DMS114 treated with DMSO at 0.1 percent for 48 hours (cell line): ENCODE measurements around the gene LIAS.
A peak's percentile ranks its signal among the peaks of the same experiment; 100 is the strongest.
"Not testable (repeated sequence)": the region's sequence is repeated elsewhere in the genome, so short reads cannot be mapped to it uniquely, and the experiment has no call there.

ENCODE experiments used
- DNase-seq: peaks from one replicate; lab custom pipeline; 2025; ENCODE audit not compliant: unreplicated experiment; lab: John Stamatoyannopoulos, UW

LIAS gene

GRCh38 chr4:39452860-39453587 lies 5.8 kb upstream of the LIAS start:
- DNase-seq: no peak

DNA sequence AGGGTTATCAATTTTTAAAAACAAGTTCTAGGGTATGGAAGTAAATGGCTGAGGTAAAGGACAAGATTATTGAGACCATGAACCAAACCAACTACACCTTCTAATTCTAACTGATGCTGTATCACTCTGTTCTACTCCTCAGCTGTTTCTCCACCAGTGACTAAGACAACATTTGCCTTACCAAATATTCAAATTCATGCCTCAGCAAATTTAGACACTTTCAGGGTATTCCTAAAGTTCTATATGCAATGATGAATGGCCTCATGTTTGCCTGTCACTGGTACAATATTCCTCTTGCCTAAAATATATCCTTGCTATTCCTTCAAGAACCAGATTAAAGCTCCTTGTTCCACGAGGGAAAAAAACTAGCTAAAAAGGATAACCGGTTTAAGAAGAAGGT lies 5.1 kb upstream of the LIAS start:
- no peak for DNase-seq

DNA sequence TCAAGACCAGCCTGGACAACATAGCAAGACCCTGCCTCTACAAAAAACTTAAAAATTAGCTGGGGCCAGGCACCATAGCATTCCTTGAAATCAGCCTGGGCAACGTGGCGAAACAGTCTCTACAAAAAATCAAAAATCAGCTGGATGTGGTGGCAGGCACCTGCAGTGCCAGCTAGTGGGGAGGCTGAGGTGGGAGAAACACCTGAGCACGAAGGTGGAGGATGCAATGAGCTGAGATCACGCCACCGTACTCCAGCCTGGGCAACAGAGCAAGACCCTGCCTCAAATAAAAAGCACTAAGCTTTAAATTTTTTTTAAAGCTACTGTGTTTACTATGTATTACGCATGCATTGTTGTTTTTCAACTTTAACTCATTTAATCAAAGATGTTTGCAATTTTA lies 3.4 kb upstream of the LIAS start:
- DNase-seq: no peak

DNA sequence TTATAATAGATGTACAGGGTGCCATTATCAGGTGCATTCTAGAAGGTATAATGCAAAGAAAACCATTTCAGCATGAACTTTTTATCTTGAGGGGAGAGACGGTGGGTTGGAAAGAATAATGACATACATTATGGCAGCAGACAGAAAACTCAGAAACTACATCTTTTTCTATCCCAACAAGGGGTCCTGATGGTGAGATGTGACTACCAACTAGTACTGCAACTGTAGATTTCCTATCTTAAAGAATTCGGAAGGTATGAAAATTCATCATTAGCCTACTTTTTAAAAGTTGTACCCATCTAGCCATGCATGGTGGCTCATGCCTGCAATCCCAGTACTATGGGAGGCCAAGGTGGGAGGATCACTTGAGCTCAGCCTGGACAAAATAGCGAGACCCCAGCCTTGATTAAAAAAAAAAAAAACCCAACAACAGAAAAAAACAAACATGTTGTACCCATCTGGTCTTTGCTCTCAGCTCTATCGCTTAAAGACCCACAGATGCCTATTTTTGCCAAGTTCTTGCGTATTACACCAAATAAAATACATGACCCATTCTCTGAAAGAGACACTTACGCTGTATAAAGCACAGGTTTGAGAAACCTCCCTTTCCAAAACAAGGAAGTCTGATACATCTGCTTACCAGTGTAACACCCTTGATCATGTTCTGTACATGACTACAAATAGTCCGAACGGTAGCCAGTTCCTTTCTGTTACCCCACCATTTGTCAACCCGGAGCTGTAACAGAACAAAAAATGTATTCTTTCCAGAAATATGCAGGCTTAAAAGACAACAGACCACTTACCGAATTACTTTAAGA lies 1.7 kb upstream of the LIAS start:
- DNase-seq: no peak

GRCh38 chr4:39458161-39458504 lies 723 bp upstream of the LIAS start:
- DNase-seq: not testable (repeated sequence)

DNA sequence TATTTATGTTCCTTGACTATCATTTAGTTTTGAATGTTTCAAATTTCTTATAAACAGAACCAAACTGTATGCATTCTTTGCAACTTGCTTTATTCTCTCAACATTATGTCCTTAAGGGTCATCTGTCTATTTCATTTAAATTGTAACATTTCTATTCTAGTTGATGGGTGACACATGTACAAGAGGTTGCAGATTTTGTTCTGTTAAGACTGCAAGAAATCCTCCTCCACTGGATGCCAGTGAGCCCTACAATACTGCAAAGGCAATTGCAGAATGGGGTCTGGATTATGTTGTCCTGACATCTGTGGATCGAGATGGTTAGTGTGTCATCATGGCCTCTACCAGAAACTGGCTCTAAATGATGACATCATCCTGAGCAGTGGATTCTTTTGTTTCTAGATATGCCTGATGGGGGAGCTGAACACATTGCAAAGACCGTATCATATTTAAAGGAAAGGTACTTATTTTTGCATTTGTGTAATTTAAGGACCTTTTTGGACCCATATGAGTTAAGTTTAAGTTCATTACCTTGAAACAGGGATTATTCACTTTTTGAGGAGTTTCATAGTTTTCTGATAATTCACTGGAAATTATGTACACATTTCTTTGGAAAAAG lies 6.1 kb downstream of the LIAS start:
- DNase-seq: peak; percentile 24

DNA sequence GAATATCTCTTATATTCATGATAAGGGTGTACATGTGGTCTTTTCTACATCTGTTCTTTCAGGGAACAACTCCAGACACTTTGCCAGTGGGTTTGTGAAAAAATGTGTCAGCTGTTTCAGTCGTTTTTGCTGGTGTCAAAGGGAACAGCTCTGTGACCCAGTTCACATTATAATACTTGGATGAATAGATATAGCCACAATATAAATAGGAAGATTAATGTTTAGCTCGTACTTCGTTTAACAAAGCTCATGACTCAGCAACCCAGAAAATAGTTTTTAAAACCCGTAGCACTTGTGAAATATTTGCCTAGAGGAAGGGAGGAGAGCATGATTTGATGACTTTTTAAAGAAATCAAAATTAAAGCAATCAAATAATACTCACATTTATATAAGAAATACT lies 7.9 kb downstream of the LIAS start:
- DNase-seq: no peak

DNA sequence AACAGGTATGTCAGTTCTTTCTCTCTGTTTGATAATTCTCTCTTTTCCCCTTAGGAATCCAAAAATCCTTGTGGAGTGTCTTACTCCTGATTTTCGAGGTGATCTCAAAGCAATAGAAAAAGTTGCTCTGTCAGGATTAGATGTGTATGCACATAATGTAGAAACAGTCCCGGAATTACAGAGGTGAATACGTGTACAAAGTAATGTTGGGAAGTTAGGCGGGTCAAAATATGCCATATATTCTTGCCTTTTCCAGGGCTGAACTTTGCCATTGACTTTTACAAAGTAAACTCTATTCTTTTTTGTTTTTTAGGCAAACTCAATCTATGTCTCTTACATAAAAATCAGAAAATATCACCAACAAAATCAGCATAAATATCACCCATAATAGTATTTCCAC lies 8.6 kb downstream of the LIAS start:
- DNase-seq: no peak

DNA sequence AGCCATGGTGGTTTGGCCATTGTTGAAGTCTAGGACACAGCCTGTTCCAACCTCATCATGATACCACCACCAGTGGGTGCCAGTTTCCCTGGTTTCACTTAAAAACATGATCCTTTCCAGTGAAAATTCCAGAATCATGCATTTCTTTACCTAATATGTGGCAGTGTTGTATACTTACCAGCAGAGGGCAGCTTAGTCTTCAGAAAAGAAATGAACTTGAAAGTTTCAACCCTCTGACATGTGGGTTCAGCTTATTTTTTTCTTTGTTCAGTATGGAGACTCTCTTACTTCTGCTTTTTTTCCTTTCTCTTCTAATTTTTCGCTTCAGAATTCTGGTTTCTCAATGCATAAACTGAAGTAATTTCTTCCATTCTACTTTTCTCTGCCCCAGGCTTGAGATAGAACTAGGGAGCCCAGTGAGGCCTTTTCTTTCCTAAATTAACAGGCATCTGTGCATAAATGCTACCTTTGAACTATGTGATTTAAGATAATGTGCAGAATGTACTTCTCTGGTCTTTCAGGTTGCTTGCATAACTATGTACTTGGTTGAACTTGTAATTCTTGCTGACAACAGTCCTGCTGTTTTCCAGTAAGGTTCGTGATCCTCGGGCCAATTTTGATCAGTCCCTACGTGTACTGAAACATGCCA lies 10.7 kb downstream of the LIAS start:
- DNase-seq: peak; percentile 71

- no peak for DNase-seq
Measured at GRCh38 chr4:39470402-39470801, 11.5 kb downstream of the LIAS start.

DNA sequence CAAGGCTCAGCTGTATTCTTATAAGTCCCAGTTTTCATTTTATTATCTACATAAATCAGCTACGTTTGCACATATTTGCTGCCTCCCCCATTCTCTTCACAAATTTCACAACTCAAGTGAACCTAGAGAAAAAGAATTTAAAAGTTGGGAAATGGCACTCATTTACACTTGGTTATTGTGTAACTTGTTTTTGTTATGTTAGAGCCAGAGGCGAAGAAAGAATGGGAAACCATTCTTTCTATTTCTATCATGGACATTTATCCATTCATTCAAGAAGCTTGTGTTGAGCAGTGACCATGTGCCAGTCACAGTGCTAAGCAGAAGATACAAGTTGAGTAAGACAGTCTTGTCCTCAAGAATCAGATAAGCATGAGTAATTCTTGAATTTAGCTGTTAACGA lies 13.5 kb downstream of the LIAS start:
- no peak for DNase-seq

- no peak for DNase-seq
Measured at GRCh38 chr4:39476187-39476895, 17.5 kb downstream of the LIAS start.

GRCh38 chr4:39480251-39480650 lies 21.4 kb downstream of the LIAS start:
- no peak for DNase-seq

DNA sequence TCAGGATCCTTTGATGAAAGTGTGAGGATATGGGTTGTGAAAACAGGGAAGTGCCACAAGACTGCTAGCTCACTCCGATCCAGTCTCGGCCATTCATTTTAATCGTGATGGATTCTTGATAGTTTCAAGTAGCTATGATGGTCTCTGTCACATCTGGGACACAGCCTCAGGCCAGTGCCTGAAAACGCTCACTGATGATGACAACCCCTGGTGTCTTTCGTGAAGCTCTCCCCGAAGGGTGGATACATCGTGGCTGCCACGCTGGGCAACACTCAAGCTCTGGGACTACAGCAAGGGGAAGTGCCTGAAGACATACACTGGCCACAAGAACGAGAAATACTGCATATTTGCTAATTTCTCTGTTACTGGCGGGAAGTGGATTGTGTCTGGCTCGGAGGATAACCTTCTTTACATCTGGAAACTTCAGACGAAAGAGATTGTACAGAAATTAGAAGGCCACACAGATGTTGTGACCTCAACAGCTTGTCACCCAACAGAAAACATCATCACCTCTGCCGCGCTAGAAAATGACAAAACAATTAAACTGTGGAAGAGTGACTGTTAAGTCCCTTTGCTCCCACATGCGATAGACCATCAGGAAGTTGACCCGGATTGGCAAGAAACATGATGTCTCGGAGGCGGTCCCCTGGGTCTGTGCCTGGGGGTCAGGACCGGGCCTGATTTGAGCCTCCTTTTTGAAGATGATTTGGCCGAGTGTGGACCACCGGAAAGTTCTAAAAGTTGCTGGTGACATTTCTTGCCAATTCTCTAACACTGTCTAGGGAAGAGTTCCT lies 22.2 kb downstream of the LIAS start:
- no peak for DNase-seq

DNA sequence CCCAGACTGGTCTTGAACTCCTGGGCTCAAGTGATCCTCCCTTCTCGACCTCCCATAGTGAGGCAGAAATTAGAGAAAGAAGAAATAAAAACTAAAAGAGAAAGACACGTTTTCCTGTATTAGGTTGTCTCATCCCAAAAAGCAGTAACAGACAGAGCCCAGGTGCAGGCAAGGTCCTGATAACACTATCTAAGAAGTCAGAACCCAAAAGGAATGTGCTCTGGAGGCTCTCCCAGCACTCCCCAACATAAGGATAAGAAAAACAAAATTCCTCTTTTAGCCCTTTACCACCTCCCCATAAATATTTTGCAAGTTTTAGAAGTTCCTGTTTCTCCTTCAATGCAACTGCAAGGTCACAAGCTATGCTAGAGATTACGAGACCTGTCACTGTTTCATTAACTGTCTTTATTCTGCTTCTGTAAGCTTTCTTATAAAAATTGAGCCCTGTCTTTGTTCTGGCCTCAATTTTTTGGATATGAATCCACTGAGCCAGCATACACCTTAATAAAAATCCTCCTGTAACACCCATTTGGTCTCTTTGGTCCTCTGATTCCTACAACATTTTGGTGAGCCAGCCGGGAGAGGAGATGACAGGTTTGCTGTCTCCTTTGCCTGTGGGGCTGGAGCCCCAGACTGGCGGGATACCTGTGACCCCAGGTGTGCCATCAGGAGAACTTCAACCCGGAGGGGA lies 25.9 kb downstream of the LIAS start:
- DNase-seq: no peak

DNA sequence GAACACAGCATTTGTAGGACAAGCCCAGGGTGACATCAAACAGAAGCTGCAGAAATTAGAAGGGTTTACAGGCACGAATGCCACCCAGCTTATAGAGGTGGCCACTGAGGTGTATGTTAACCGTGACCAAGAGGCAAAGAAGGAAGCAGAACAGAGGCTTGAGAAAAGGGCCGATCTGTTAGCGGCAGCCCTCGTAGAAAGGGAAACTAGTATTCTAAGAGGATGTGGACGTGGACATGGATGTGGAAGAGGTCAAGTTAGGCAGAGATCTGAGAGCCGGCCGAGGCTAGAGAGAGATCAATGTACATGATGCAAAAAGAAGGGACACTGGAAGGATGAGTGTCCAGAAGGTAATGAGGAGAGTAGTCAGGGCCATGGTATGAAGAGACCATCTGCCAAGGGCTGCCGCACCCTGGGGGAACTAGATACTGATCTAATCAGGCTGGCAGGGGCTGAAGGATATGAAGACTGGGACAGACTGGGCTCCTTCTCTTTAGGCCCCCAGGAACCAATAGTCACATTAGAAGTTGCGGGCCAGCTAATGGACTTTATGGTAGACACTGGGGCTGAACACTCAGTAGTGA lies 27.5 kb downstream of the LIAS start:
- DNase-seq: no peak

DNA sequence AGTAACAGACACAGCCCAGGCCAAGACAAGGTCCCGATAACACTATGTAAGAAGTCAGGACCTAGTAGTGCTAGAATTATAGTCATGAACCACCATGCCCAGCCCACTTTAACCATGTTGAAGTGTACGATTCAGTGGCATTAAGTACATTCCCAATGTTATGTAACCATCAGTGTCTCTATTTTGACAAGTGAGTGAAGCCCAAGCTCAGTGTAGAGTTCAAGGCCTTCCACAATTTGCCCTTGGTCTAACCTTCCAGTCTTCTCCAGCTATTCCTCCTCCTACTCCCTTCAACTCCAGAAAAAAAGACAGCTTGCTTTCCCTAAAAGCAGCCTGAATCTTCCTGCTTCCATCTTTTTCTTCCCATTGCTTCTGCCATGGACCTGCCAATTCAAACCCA lies 31.5 kb downstream of the LIAS start:
- DNase-seq: no peak

DNA sequence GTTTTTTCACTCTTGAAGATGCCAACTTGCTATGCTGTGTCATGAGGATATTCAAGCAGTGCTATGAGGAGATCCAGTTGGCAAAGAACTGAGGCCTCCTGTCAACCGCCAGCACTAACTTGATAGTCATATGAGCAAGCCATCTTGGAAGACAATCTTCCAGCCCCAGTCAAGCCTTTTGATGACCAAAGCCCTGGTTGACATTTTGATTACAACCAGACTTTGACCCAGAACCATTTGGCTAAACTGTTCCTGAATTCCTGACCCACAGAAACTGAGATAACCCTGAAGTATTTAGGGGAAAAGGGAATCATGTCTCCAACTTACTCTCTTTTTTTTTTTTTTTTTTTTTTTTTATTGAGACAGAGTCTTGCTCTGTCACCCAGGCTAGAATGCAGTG lies 35.5 kb downstream of the LIAS start:
- DNase-seq: no peak

GRCh38 chr4:39495446-39496213 lies 36.8 kb downstream of the LIAS start:
- no peak for DNase-seq
